Measurements from ENCODE around the gene COL2A1.
"Not testable (repeated sequence)": the region's sequence is repeated elsewhere in the genome, so short reads cannot be mapped to it uniquely, and the experiment has no call there.

DNA sequence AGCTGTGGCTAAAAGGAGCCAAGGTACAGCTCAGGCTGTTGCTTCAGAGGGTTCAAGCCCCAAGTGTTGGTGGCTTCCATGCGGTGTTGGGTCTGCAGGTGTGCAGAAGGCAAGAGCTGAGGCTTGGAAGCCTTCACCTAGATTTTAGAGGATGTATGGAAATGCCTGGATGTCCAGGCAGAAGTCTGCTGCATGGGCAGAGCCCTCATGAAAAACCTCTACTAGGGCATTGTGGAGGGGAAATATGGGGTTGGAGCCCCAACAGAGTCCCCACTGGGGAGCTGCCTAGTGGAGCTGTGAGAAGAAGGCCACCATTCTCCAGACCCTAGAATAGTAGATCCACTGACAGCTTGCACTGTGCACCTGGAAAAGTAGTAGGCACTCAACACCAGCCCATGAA lies 46.6 kb downstream of the COL2A1 start:
- not testable (repeated sequence) for TF ChIP-seq POLR2AphosphoS5 (IDR thresholded peaks at IDR 0.05; ENCODE audit: low read depth, low read length); POLR2A (IDR thresholded peaks at IDR 0.05; ENCODE audit: low read depth, low read length); TAF1 (IDR thresholded peaks at IDR 0.05; ENCODE audit: borderline replicate concordance, low read depth, low read length)

Measured in GM12892 (cell line).